Skin epidermis (tissue), 12 donors: ENCODE data around the gene GSPT1.
"Not testable (repeated sequence)": the region's sequence is repeated elsewhere in the genome, so short reads cannot be mapped to it uniquely, and the experiment has no call there.

Experiments
- H3K27ac ChIP-seq, 21 experiments: fragments of 200-600 bp; sonication (generic) in 11 of 21; one replicate each; pipeline ENCODE4 v1.5.0; 2020; ENCODE audit warnings: mild to moderate bottlenecking in 3 of 21, inconsistent platforms in 2 of 21, moderate library complexity in 2 of 21
- H3K4me3 ChIP-seq, 7 experiments: fragments of 200-600 bp; sonication (generic) in 2 of 7; one replicate each; pipeline ENCODE4 v1.5.0; 2020; ENCODE audit warnings: inconsistent platforms in 2 of 7, mild to moderate bottlenecking in 2 of 7, moderate library complexity in 1 of 7

GSPT1 gene

GRCh38 chr16:11824362-11824761 is 91.4 kb downstream of the GSPT1 start:
- Histone ChIP-seq H3K4me3 (no peak overlapping the region), H3K27ac (peak overlapping the region in 1 of 21 experiments; percentile 29)

GRCh38 chr16:11823645-11824044 is 92.1 kb downstream of the GSPT1 start:
- H3K4me3 ChIP-seq, H3K27ac ChIP-seq: not testable (repeated sequence)

- H3K4me3 ChIP-seq = no peak overlapping the region
- H3K27ac ChIP-seq = no peak overlapping the region
These were observed 96.0 kb downstream of the GSPT1 start for GRCh38 chr16:11819798-11820197.

- H3K27ac ChIP-seq = not testable (repeated sequence)
These were observed 96.8 kb downstream of the GSPT1 start for GRCh38 chr16:11818970-11819369.

More at GRCh38 chr16:11818970-11819369, 96.8 kb downstream of the GSPT1 start:
- H3K4me3 ChIP-seq = not testable (repeated sequence)
